Neural cell (in vitro differentiated cells): ENCODE data around the gene CD99. TPM values are rescaled to one million over a fixed set of nuclear protein-coding genes. Genes with fewer than 3 reads are reported as not detected.
"Not testable (repeated sequence)": the region's sequence is repeated elsewhere in the genome, so short reads cannot be mapped to it uniquely, and the experiment has no call there.

Experiments used
- H2AFZ ChIP-seq: fragments of 200-600, 300-800 bp; sonication (generic), shearing (Covaris generic); 2 replicates; pipeline ENCODE4 v1.6.0; 2014; ENCODE audit warnings: low read depth, mild to moderate bottlenecking, antibody characterized with exemption, low read length, moderate library complexity
- H3F3A ChIP-seq: fragments of 200-600 bp; shearing (Covaris generic); 2 replicates; pipeline ENCODE4 v1.6.1; 2016; ENCODE audit warnings: mild to moderate bottlenecking, moderate library complexity, mixed read lengths, antibody characterized with exemption, low read length; ENCODE audit not compliant: insufficient read depth, poor library complexity, severe bottlenecking
- H3K27ac ChIP-seq: fragments of 200-600, 300-800 bp; sonication (generic), shearing (Covaris generic); 2 replicates; pipeline ENCODE4 v1.5.1; 2014; ENCODE audit warnings: mild to moderate bottlenecking, low read length, moderate library complexity
- H3K27me3 ChIP-seq: fragments of 300-800, 200-600 bp; sonication (generic), shearing (Covaris generic); 2 replicates; pipeline ENCODE4 v1.6.0; 2014; ENCODE audit warnings: mild to moderate bottlenecking, low read depth, low read length, moderate library complexity; ENCODE audit not compliant: insufficient read depth
- H3K36me3 ChIP-seq: fragments of 300-800, 200-600 bp; sonication (generic), shearing (Covaris generic); 2 replicates; pipeline ENCODE4 v1.5.1; 2014; ENCODE audit warnings: mild to moderate bottlenecking, antibody characterized with exemption, low read length, moderate library complexity; ENCODE audit not compliant: insufficient read depth
- H3K4me2 ChIP-seq: fragments of 300-800, 200-600 bp; sonication (generic), shearing (Covaris generic); 2 replicates; pipeline ENCODE4 v1.6.0; 2014; ENCODE audit warnings: mild to moderate bottlenecking, low read length
- H3K4me3 ChIP-seq: fragments of 300-800, 200-600 bp; sonication (generic), shearing (Covaris generic); 2 replicates; pipeline ENCODE4 v1.5.1; 2014; ENCODE audit warnings: mild to moderate bottlenecking, low read length, moderate library complexity
- H3K79me2 ChIP-seq: fragments of 200-600 bp; shearing (Covaris generic); replicated peaks from 2 replicates; pipeline ENCODE4 v1.6.0; 2014; ENCODE audit warnings: mild to moderate bottlenecking, low read length, moderate library complexity; ENCODE audit not compliant: insufficient read depth
- H3K9ac ChIP-seq: fragments of 300-800, 200-600 bp; sonication (generic), shearing (Covaris generic); 2 replicates; pipeline ENCODE4 v1.6.1; 2016; ENCODE audit warnings: mild to moderate bottlenecking, low read length, mixed read lengths
- H3K9me2 ChIP-seq: fragments of 200-600 bp; shearing (Covaris generic); 2 replicates; pipeline ENCODE4 v1.6.1; 2016; ENCODE audit warnings: mild to moderate bottlenecking, low read length, mixed read lengths; ENCODE audit not compliant: insufficient read depth
- H3K9me3 ChIP-seq: fragments of 200-600, 300-800 bp; sonication (generic), shearing (Covaris generic); 2 replicates; pipeline ENCODE4 v1.6.1; 2016; ENCODE audit warnings: mild to moderate bottlenecking, mixed run types, low read length, moderate library complexity, mixed read lengths
- H4K20me1 ChIP-seq: fragments of 200-600 bp; shearing (Covaris generic); 2 replicates; pipeline ENCODE4 v1.6.1; 2016; ENCODE audit warnings: mild to moderate bottlenecking, mixed run types; ENCODE audit not compliant: insufficient read depth
- CTCF ChIP-seq: fragments of 450-650 bp; IDR thresholded peaks from 2 replicates; pipeline ENCODE4 v1.5.1; 2014; ENCODE audit warnings: antibody characterized with exemption, mild to moderate bottlenecking, moderate library complexity; ENCODE audit not compliant: poor library complexity, severe bottlenecking
- EP300 ChIP-seq: fragments of 450-650 bp; conservative IDR thresholded peaks from 2 replicates; pipeline ENCODE4 v1.6.1; 2014; ENCODE audit warnings: antibody characterized with exemption, mild to moderate bottlenecking, moderate library complexity; ENCODE audit not compliant: poor library complexity, severe bottlenecking
- EZH2 ChIP-seq: fragments of 200-600, 300-800 bp; shearing (Covaris generic), sonication (generic); IDR thresholded peaks from 2 replicates; pipeline ENCODE4 v1.6.1; 2014; ENCODE audit warnings: antibody characterized with exemption, low read length, borderline replicate concordance, mild to moderate bottlenecking; ENCODE audit not compliant: insufficient read depth, poor library complexity, severe bottlenecking
- MXI1 ChIP-seq: fragments of 450-650 bp; conservative IDR thresholded peaks from 2 replicates; pipeline ENCODE4 v1.6.1; 2014; ENCODE audit warnings: antibody characterized with exemption, mild to moderate bottlenecking; ENCODE audit not compliant: poor library complexity, severe bottlenecking
- POLR2AphosphoS5 ChIP-seq: IDR thresholded peaks from 2 replicates; pipeline ENCODE4 v1.6.1; 2012
- RAD21 ChIP-seq: fragments of 450-650 bp; conservative IDR thresholded peaks from 2 replicates; pipeline ENCODE4 v1.6.1; 2014; ENCODE audit warnings: antibody characterized with exemption, mild to moderate bottlenecking, moderate library complexity
- REST ChIP-seq: IDR thresholded peaks from 2 replicates; pipeline ENCODE4 v1.6.1; 2012; ENCODE audit warnings: borderline replicate concordance
- SMC3 ChIP-seq: fragments of 450-650 bp; conservative IDR thresholded peaks from 2 replicates; pipeline ENCODE4 v1.6.1; 2014; ENCODE audit warnings: antibody characterized with exemption, mild to moderate bottlenecking, moderate library complexity; ENCODE audit not compliant: poor library complexity
- TAF1 ChIP-seq: IDR thresholded peaks from 2 replicates; pipeline ENCODE4 v1.6.1; 2012; ENCODE audit warnings: low read depth
- polyA plus RNA-seq: library from polyadenylated mRNA; depleted of rRNA; stranded (reverse); fragments of >200 nt; gene quantifications from 2 replicates; pipeline ENCODE4 v1.2.3, GENCODE V29; 2014

CD99 gene
- polyA plus RNA-seq, 1 donor from 2014 or later, result 6.6 TPM

GRCh38 chrX:2723286-2723879, 32.3 kb downstream of the CD99 start:
- H3K4me3 ChIP-seq, result no peak overlapping the region
- H3F3A ChIP-seq, result no peaks in the 10 kb centered on the region
- no peaks in the 10 kb centered on the region for H3K27me3 ChIP-seq
- H4K20me1 ChIP-seq, result no peaks in the 10 kb centered on the region
- no peak overlapping the region for H3K9ac ChIP-seq
- H3K4me2 ChIP-seq, result no peak overlapping the region
- no peaks in the 10 kb centered on the region for H3K79me2 ChIP-seq
- H2AFZ ChIP-seq, result no peak overlapping the region
- no peaks in the 10 kb centered on the region for H3K36me3 ChIP-seq
- H3K27ac ChIP-seq, result no peak overlapping the region
- TF ChIP-seq MXI1, result no peak
- no peak for TF ChIP-seq EP300
- TF ChIP-seq RAD21, result no peak
- no peak for TF ChIP-seq REST
- no peak for TF ChIP-seq TAF1
- H3K9me3 ChIP-seq, result no peaks in the 10 kb centered on the region
- no peaks in the 10 kb centered on the region for H3K9me2 ChIP-seq

- H4K20me1 ChIP-seq, H3K36me3 ChIP-seq, H3K4me3 ChIP-seq: not testable (repeated sequence)
These were observed 36.2 kb downstream of the CD99 start for GRCh38 chrX:2727264-2727663.

GRCh38 chrX:2732076-2732475, 41.0 kb downstream of the CD99 start:
- H3K27me3 ChIP-seq, result no peaks in the 10 kb centered on the region
- no peak overlapping the region for H3K4me3 ChIP-seq
- TF ChIP-seq REST (no peak), SMC3 (no peak), MXI1 (no peak), EZH2 (no peak), CTCF (no peak), POLR2AphosphoS5 (no peak), EP300 (no peak)
- H3K9me2 ChIP-seq, result no peaks in the 10 kb centered on the region
- no peak overlapping the region for H3K4me2 ChIP-seq
- no peaks in the 10 kb centered on the region for H3K36me3 ChIP-seq
- H3F3A ChIP-seq, result no peaks in the 10 kb centered on the region
- no peaks in the 10 kb centered on the region for H3K79me2 ChIP-seq
- no peaks in the 10 kb centered on the region for H4K20me1 ChIP-seq
- H3K9ac ChIP-seq, result no peak overlapping the region
- no peak overlapping the region for H3K27ac ChIP-seq
- no peak overlapping the region for H2AFZ ChIP-seq
- no peaks in the 10 kb centered on the region for H3K9me3 ChIP-seq

More at GRCh38 chrX:2727264-2727663, 36.2 kb downstream of the CD99 start:
- not testable (repeated sequence) for H3K9ac ChIP-seq, H3K4me2 ChIP-seq, H3K79me2 ChIP-seq, H2AFZ ChIP-seq, H3K9me2 ChIP-seq, H3K27me3 ChIP-seq, H3K27ac ChIP-seq, H3F3A ChIP-seq, H3K9me3 ChIP-seq
